CD4-positive, alpha-beta T cell (primary cell): ENCODE results near the gene ZBTB22. TPM values are rescaled to one million over a fixed set of nuclear protein-coding genes. Genes with fewer than 3 reads are reported as not detected.

Experiments used
- ATAC-seq: fragments of 200-7000 bp; cut with Tn5 transposase; one replicate; pipeline ENCODE4 v1.10.0; 2022; ENCODE audit warnings: mild to moderate bottlenecking; ENCODE audit not compliant: poor library complexity
- CTCF ChIA-PET: fragments of 350-600 bp; sonication (Branson Sonifier 250); formaldehyde crosslinking; loops from one replicate; lab custom pipeline; 2021; ENCODE audit warnings: antibody characterized with exemption, inconsistent platforms; lab: Charles Lee
- POLR2A ChIA-PET: fragments of 350-600 bp; sonication (Branson Sonifier 250); formaldehyde crosslinking; loops from one replicate; lab custom pipeline; 2021; ENCODE audit warnings: antibody characterized with exemption, inconsistent platforms; lab: Charles Lee
- DNase-seq, 14 experiments: peaks; one replicate each; pipeline ENCODE4 v3.0.0-alpha.2; 2013 to 2020; ENCODE audit warnings: mixed read lengths in 2 of 14
- H3K27ac ChIP-seq, 2 donors: one replicate each; pipeline versions ENCODE4 v1.5.1 to v1.7.0; 2013; ENCODE audit warnings: low read length in 2 of 2, low read depth in 1 of 2, mild to moderate bottlenecking in 1 of 2
- H3K27me3 ChIP-seq, 2 experiments: 1 replicate in 1 of 2; 2 replicates in 1 of 2; pipeline versions ENCODE4 v1.6.1 to v1.7.0; 2013; ENCODE audit warnings: low read length in 2 of 2, control low read depth in 1 of 2, mild to moderate bottlenecking in 1 of 2, moderate library complexity in 1 of 2; ENCODE audit not compliant: insufficient read depth in 2 of 2, control insufficient read depth in 1 of 2
- H3K36me3 ChIP-seq: one replicate; pipeline ENCODE4 v1.6.1; 2013; ENCODE audit warnings: low read length, control low read depth; ENCODE audit not compliant: insufficient read depth
- H3K4me1 ChIP-seq: one replicate; pipeline ENCODE4 v1.6.1; 2013; ENCODE audit warnings: low read length, control low read depth; ENCODE audit not compliant: insufficient read depth
- H3K4me3 ChIP-seq: one replicate; pipeline ENCODE4 v1.5.1; 2013; ENCODE audit warnings: mild to moderate bottlenecking, low read length, moderate library complexity
- H3K9me3 ChIP-seq, 2 experiments: 1 replicate in 1 of 2; 2 replicates in 1 of 2; pipeline versions ENCODE4 v1.6.1 to v1.7.0; 2013; ENCODE audit warnings: low read length in 2 of 2, mild to moderate bottlenecking in 2 of 2, control low read depth in 1 of 2, moderate library complexity in 1 of 2; ENCODE audit not compliant: control insufficient read depth in 1 of 2, insufficient read depth in 1 of 2
- H3K27ac Mint-ChIP-seq: one replicate; pipeline ENCODE4 v1.8.0; 2020; ENCODE audit warnings: mixed read lengths
- H3K27me3 Mint-ChIP-seq: one replicate; pipeline ENCODE4 v1.8.0; 2021; ENCODE audit warnings: mixed read lengths
- H3K36me3 Mint-ChIP-seq: one replicate; pipeline ENCODE4 v1.8.0; 2021; ENCODE audit warnings: low read depth, mixed read lengths
- H3K4me1 Mint-ChIP-seq: one replicate; pipeline ENCODE4 v1.8.0; 2021; ENCODE audit warnings: low read depth, mixed read lengths
- H3K4me3 Mint-ChIP-seq: one replicate; pipeline ENCODE4 v1.8.0; 2020; ENCODE audit warnings: mild to moderate bottlenecking, mixed read lengths
- H3K9me3 Mint-ChIP-seq: one replicate; pipeline ENCODE4 v1.8.0; 2020; ENCODE audit warnings: mixed read lengths
- CTCF ChIP-seq: fragments of 200-600 bp; IDR thresholded peaks from one replicate; pipeline ENCODE4 v1.8.0; 2022; ENCODE audit warnings: antibody characterized with exemption, mild to moderate bottlenecking
- intact Hi-C, 2 experiments: fragments of 100-400 bp; cut with DNase I in 1 of 2; cut with micrococcal nuclease in 1 of 2; formaldehyde crosslinking; loops; one replicate each; pipeline versions ENCODE4 v1.15.1 to v1.9.0; 2023 to 2025; cut with DNase I, micrococcal nuclease
- total RNA-seq, 174 experiments: library from RNA in 2 of 174; stranded (reverse) in 2 of 174; gene quantifications; one replicate each; pipeline ENCODE4 v1.2.3 and lab custom pipeline; 2021 to 2026

The ZBTB22 gene
- total RNA-seq, 2 experiments from 2014 or later: 11.6 to 13.6 TPM

- no peak for TF ChIP-seq CTCF
- ATAC-seq (no peak), DNase-seq (no peak)
- Mint-ChIP-seq H3K36me3 (peaks cover 83% of the 10 kb centered on the region), H3K27ac (peak overlapping the region; percentile 97), H3K27me3 (no peaks in the 10 kb centered on the region), H3K4me3 (peak overlapping the region; percentile 93), H3K4me1 (peaks cover 54% of the 10 kb centered on the region), H3K9me3 (no peaks in the 10 kb centered on the region)
- H3K27ac ChIP-seq: peak overlapping the region; percentile 82 to 90
- ChIA-PET CTCF (interaction anchor here (0.9 to 2.8 kb wide), 4 partner anchors 11 to 147 kb away, joined by 3 to 22 read pairs (median 11); partner anchors contain the start of genes PFDN6, RGL2 and WDR46), POLR2A (interaction anchor here (0.6 to 4.4 kb wide), 7 partner anchors 10 to 176 kb away, joined by 3 to 76 read pairs (median 28); partner anchors contain the start of genes PFDN6, RGL2, WDR46 and ZBTB9)
- H3K9me3 ChIP-seq: no peaks in the 10 kb centered on the region
- peaks cover 73% of the 10 kb centered on the region for H3K4me1 ChIP-seq
- no peaks in the 10 kb centered on the region for H3K27me3 ChIP-seq
- peaks cover 73% of the 10 kb centered on the region for H3K36me3 ChIP-seq
- H3K4me3 ChIP-seq: peak overlapping the region; percentile 96
- intact Hi-C loops: loop anchor here in 1 of 2 experiments (5.0 to 10.0 kb wide), 4 partner anchors 34 to 506 kb away; partner anchors contain the start of genes LEMD2 and TAPBP
Observed at GRCh38 chr6:33278392-33278741, 39.2 kb downstream of the ZBTB22 start.

GRCh38 chr6:33277663-33278391 lies 39.7 kb downstream of the ZBTB22 start:
- ChIA-PET CTCF (interaction anchor here (0.5 to 2.8 kb wide), 16 partner anchors 11 to 238 kb away, joined by 3 to 22 read pairs (median 4); partner anchors contain the start of genes CUTA, PFDN6, RGL2 and RING1), POLR2A (interaction anchor here (0.6 to 4.4 kb wide), 24 partner anchors 9 to 1304 kb away, joined by 3 to 76 read pairs (median 6); partner anchors contain the start of genes CUTA, ITPR3, PFDN6 and PHF1)
- Mint-ChIP-seq H3K27ac (peak overlapping the region; percentile 97), H3K9me3 (no peaks in the 10 kb centered on the region), H3K4me1 (peaks cover 59% of the 10 kb centered on the region), H3K27me3 (no peaks in the 10 kb centered on the region), H3K36me3 (peaks cover 83% of the 10 kb centered on the region), H3K4me3 (peak overlapping the region; percentile 93)
- no peak for TF ChIP-seq CTCF
- ATAC-seq (peak; percentile 17), DNase-seq (peak in 8 of 14 experiments; percentile 10 to 65 (median 30))
- Histone ChIP-seq H3K27ac (peak overlapping the region; percentile 82 to 90), H3K4me3 (peak overlapping the region; percentile 96), H3K4me1 (peaks cover 78% of the 10 kb centered on the region), H3K27me3 (no peaks in the 10 kb centered on the region), H3K36me3 (peaks cover 79% of the 10 kb centered on the region), H3K9me3 (no peaks in the 10 kb centered on the region)
- intact Hi-C loops: loop anchor here (1.0 to 10.0 kb wide), 6 partner anchors 11 to 507 kb away; partner anchors contain the start of genes LEMD2 (in 1 of the 2), PFDN6 (in 1 of the 2), RGL2 (in 1 of the 2) and TAPBP (in 1 of the 2)

- Histone ChIP-seq H3K9me3 (no peaks in the 10 kb centered on the region), H3K4me3 (peak within 1 kb of the TSS; percentile 96), H3K27ac (peak within 1 kb of the TSS; percentile 82 to 90), H3K27me3 (no peaks in the 10 kb centered on the region), H3K36me3 (peaks cover 76% of the 10 kb centered on the region), H3K4me1 (peaks cover 83% of the 10 kb centered on the region)
- H3K27me3 Mint-ChIP-seq: no peaks in the 10 kb centered on the region
- ATAC-seq (peak; percentile 68), DNase-seq (peak in 13 of 14 experiments; percentile 45 to 89 (median 64))
- ChIA-PET POLR2A (interaction anchor here (0.6 to 4.4 kb wide), 25 partner anchors 8 to 1304 kb away, joined by 3 to 76 read pairs (median 6); partner anchors contain the start of genes CUTA, ITPR3, PFDN6 and PHF1), CTCF (interaction anchor here (0.5 to 2.8 kb wide), 16 partner anchors 12 to 239 kb away, joined by 3 to 22 read pairs (median 4); partner anchors contain the start of genes CUTA, PFDN6, RGL2 and RING1)
- intact Hi-C loops: loop anchor here (1.0 to 10.0 kb wide), 6 partner anchors 12 to 508 kb away; partner anchors contain the start of genes LEMD2 (in 1 of the 2), PFDN6 (in 1 of the 2), RGL2 (in 1 of the 2) and TAPBP (in 1 of the 2)
- H3K36me3 Mint-ChIP-seq: peaks cover 82% of the 10 kb centered on the region
- peak within 1 kb of the TSS; percentile 97 for H3K27ac Mint-ChIP-seq
- no peaks in the 10 kb centered on the region for H3K9me3 Mint-ChIP-seq
- peak within 1 kb of the TSS; percentile 93 for H3K4me3 Mint-ChIP-seq
- TF ChIP-seq CTCF: peak; percentile 36
- H3K4me1 Mint-ChIP-seq: peaks cover 67% of the 10 kb centered on the region
Observed at GRCh38 chr6:33276864-33277662, 40.5 kb downstream of the ZBTB22 start, which contains the start of gene B3GALT4. TSS of gene B3GALT4 (plus strand) at chr6:33277123. CDS start at chr6:33277420, 297 bp downstream.
